Endothelial cell of umbilical vein (primary cell): ENCODE data around the gene TRAPPC12. TPM values are rescaled to one million over a fixed set of nuclear protein-coding genes. Genes with fewer than 3 reads are reported as not detected.

Source experiments
- BruUV-seq: library from RNA; stranded (reverse); fragments of 400-500 nt; replicated peaks from 2 replicates; lab custom pipeline; 2021; lab: Mats Ljungman, UMichigan
- CTCF ChIA-PET: fragments of 300-600, 350-600 bp; sonication (Branson Sonifier 250); formaldehyde crosslinking; loops from one replicate; lab custom pipeline; 2021; ENCODE audit warnings: antibody characterized with exemption, inconsistent platforms; lab: Charles Lee
- POLR2A ChIA-PET: fragments of 300-600, 350-600 bp; sonication (Branson Sonifier 250); formaldehyde crosslinking; loops from one replicate; lab custom pipeline; 2021; ENCODE audit warnings: antibody characterized with exemption, inconsistent platforms; lab: Charles Lee
- DNase-seq: peaks from one replicate; pipeline ENCODE4 v3.0.0-alpha.2; 2011; ENCODE audit warnings: low read depth, low spot score
- FAIRE-seq: peaks from 2 replicates; lab custom pipeline; 2011; peaks lifted over from hg19 to GRCh38; lab: Jason Lieb, UNC
- H2AFZ ChIP-seq: 2 replicates; pipeline ENCODE4 v1.6.0; 2012; ENCODE audit warnings: low read depth, low read length, control low read depth, inconsistent platforms
- H3K27ac ChIP-seq: 2 replicates; pipeline ENCODE4 v1.5.1; 2011; ENCODE audit warnings: low read depth, mild to moderate bottlenecking, control low read depth, low read length, moderate library complexity; ENCODE audit not compliant: insufficient read depth
- H3K27me3 ChIP-seq, 2 experiments: 2 replicates each; pipeline versions ENCODE4 v1.6.0 to v1.6.1; 2011; ENCODE audit warnings: low read length in 2 of 2, mixed read lengths in 1 of 2; ENCODE audit not compliant: control insufficient read depth in 2 of 2, insufficient read depth in 2 of 2
- H3K36me3 ChIP-seq, 2 experiments: 2 replicates in 1 of 2; 3 replicates in 1 of 2; pipeline ENCODE4 v1.5.1; 2011; ENCODE audit warnings: low read length in 2 of 2, mild to moderate bottlenecking in 1 of 2, moderate library complexity in 1 of 2; ENCODE audit not compliant: control insufficient read depth in 2 of 2, insufficient read depth in 2 of 2; ENCODE audit errors: extremely low read depth in 1 of 2
- H3K4me1 ChIP-seq: 3 replicates; pipeline ENCODE4 v1.5.1; 2011; ENCODE audit warnings: mild to moderate bottlenecking, low read length; ENCODE audit not compliant: control insufficient read depth, insufficient read depth; ENCODE audit errors: extremely low read depth
- H3K4me2 ChIP-seq: 2 replicates; pipeline ENCODE4 v1.6.1; 2011; ENCODE audit warnings: low read length, control low read depth, mixed read lengths; ENCODE audit not compliant: insufficient read depth
- H3K4me3 ChIP-seq, 3 experiments: fragments of 200-600 bp in 1 of 3; sonication (generic), shearing (Covaris generic) in 1 of 3; replicated peaks in 1 of 3; 2 replicates each; pipeline ENCODE4 v1.5.1; 2011 to 2016; ENCODE audit warnings: control low read depth in 3 of 3, low read length in 3 of 3, mild to moderate bottlenecking in 2 of 3, inconsistent platforms in 1 of 3, low read depth in 1 of 3, moderate library complexity in 1 of 3; ENCODE audit not compliant: insufficient read depth in 1 of 3
- H3K79me2 ChIP-seq: 2 replicates; pipeline ENCODE4 v1.6.0; 2012; ENCODE audit warnings: low read length, inconsistent platforms; ENCODE audit not compliant: control insufficient read depth, insufficient read depth
- H3K9ac ChIP-seq: replicated peaks from 2 replicates; pipeline ENCODE3; 2011; ENCODE audit warnings: low read length, control low read depth; ENCODE audit not compliant: insufficient read depth; ENCODE audit errors: extremely low read depth
- H3K9me1 ChIP-seq: replicated peaks from 3 replicates; pipeline ENCODE4 v1.6.0; 2011; ENCODE audit warnings: mild to moderate bottlenecking, low read length; ENCODE audit not compliant: control insufficient read depth, insufficient read depth; ENCODE audit errors: extremely low read depth
- H3K9me3 ChIP-seq: replicated peaks from 2 replicates; pipeline ENCODE4 v1.5.1; 2012; ENCODE audit warnings: low read length, inconsistent platforms; ENCODE audit not compliant: control insufficient read depth, insufficient read depth
- H4K20me1 ChIP-seq: replicated peaks from 2 replicates; pipeline ENCODE3; 2011; ENCODE audit warnings: mild to moderate bottlenecking, low read length; ENCODE audit not compliant: control insufficient read depth, insufficient read depth; ENCODE audit errors: extremely low read depth
- CTCF ChIP-seq, 2 donors: IDR thresholded peaks; 1 replicate in 1 of 2; 2 replicates in 1 of 2; pipeline ENCODE4 v1.5.1; 2011; ENCODE audit warnings: low read length in 2 of 2, mild to moderate bottlenecking in 2 of 2, moderate library complexity in 2 of 2, control low read depth in 1 of 2, inconsistent platforms in 1 of 2, low read depth in 1 of 2; ENCODE audit not compliant: insufficient read depth in 1 of 2; ENCODE audit errors: extremely low read depth in 1 of 2
- EZH2 ChIP-seq: IDR thresholded peaks from 2 replicates; pipeline ENCODE4 v1.6.1; 2012; ENCODE audit warnings: borderline replicate concordance, low read depth, mild to moderate bottlenecking, moderate library complexity, low read length, inconsistent platforms; ENCODE audit not compliant: severe bottlenecking
- FOS ChIP-seq: IDR thresholded peaks from 2 replicates; pipeline ENCODE4 v1.6.1; 2011; ENCODE audit warnings: mild to moderate bottlenecking, low read length, moderate library complexity, borderline replicate concordance; ENCODE audit not compliant: insufficient read depth
- GATA2 ChIP-seq: IDR thresholded peaks from 2 replicates; pipeline ENCODE4 v1.7.0; 2011; ENCODE audit warnings: low read depth, mild to moderate bottlenecking, moderate library complexity, mixed read lengths, low read length; ENCODE audit not compliant: insufficient read length, insufficient read depth
- JUN ChIP-seq: IDR thresholded peaks from 2 replicates; pipeline ENCODE4 v1.6.1; 2011; ENCODE audit warnings: borderline replicate concordance, low read depth; ENCODE audit not compliant: insufficient read length, insufficient read depth
- MAX ChIP-seq: IDR thresholded peaks from 2 replicates; pipeline ENCODE4 v1.6.1; 2011; ENCODE audit not compliant: insufficient read depth, insufficient read length
- MYC ChIP-seq: IDR thresholded peaks from one replicate; pipeline ENCODE4 v1.6.1; 2011; ENCODE audit warnings: mild to moderate bottlenecking, low read depth, low read length
- POLR2A ChIP-seq: IDR thresholded peaks from 2 replicates; pipeline ENCODE4 v1.6.1; 2012; ENCODE audit warnings: low read depth, mild to moderate bottlenecking, control low read depth, low read length
- POLR2AphosphoS5 ChIP-seq: IDR thresholded peaks from 2 replicates; pipeline ENCODE4 v1.6.1; 2012; ENCODE audit warnings: low read depth, mild to moderate bottlenecking, control low read depth, low read length, moderate library complexity; ENCODE audit not compliant: insufficient read depth
- dilution Hi-C: fragments of 300-500 bp; cut with MboI; formaldehyde crosslinking; loops from one replicate; pipeline ENCODE4 v1.15.0; 2019; ENCODE audit warnings: low sequenced_read_pairs; ENCODE audit not compliant: extremely low pct_ligation_motif_present
- intact Hi-C: fragments of 100-400 bp; cut with micrococcal nuclease; formaldehyde crosslinking; loops from one replicate; pipeline ENCODE4 v1.10.0; 2022
- polyA plus RNA-seq, 4 experiments: library from polyadenylated mRNA; depleted of rRNA in 3 of 4; stranded (reverse) in 3 of 4; unstranded in 1 of 4; fragments of >200 nt; gene quantifications; 2 replicates each; pipeline versions ENCODE4 v1.2.1 to v1.2.3, GENCODE V29; 2011 to 2012; ENCODE audit warnings: missing spikeins in 1 of 4
- total RNA-seq: library from RNA; stranded (reverse); gene quantifications from 2 replicates; pipeline ENCODE4 v1.2.3, GENCODE V29; 2021

The TRAPPC12 gene
- total and polyA plus RNA-seq, 2 donors (not counting 3 experiments of a cell fraction or from before 2014, with no cell fraction given): 47.5 to 81.5 TPM

GRCh38 chr2:3403587-3404334 lies 24.3 kb downstream of the TRAPPC12 start:
- ChIA-PET POLR2A (no interaction called here), CTCF (no interaction called here)
- Histone ChIP-seq H3K9me1 (no peaks in the 10 kb centered on the region), H2AFZ (no peak overlapping the region), H3K4me2 (no peak overlapping the region), H3K27me3 (no peaks in the 10 kb centered on the region), H3K4me3 (no peak overlapping the region), H3K4me1 (no peaks in the 10 kb centered on the region), H3K27ac (no peak overlapping the region), H3K79me2 (peaks cover 2% of the 10 kb centered on the region), H3K9ac (no peak overlapping the region), H4K20me1 (no peaks in the 10 kb centered on the region), H3K36me3 (peaks cover 0 to 21% of the 10 kb centered on the region in 2 experiments), H3K9me3 (no peaks in the 10 kb centered on the region)
- no TSS peak for BruUV-seq
- intact Hi-C loops: no loop called here
- DNase-seq (no peak), FAIRE-seq (no peak)
- TF ChIP-seq GATA2 (no peak), EZH2 (no peak), POLR2A (no peak), POLR2AphosphoS5 (no peak), MAX (no peak), JUN (no peak), MYC (no peak), FOS (no peak), CTCF (IDR thresholded peaks at IDR 0.05; ENCODE audit: extremely low read depth in 1 of 2, insufficient read depth in 1 of 2, low read depth in 1 of 2, low read length in 2 of 2) (no peak)
- dilution Hi-C loops: no loop called here
